H4 (cell line): ENCODE measurements around the gene MT1E. TPM values are rescaled to one million over a fixed set of nuclear protein-coding genes. Genes with fewer than 3 reads are reported as not detected.
"Not testable (repeated sequence)": the region's sequence is repeated elsewhere in the genome, so short reads cannot be mapped to it uniquely, and the experiment has no call there.

Experiments used
- DNase-seq: peaks from one replicate; pipeline ENCODE4 v3.0.0-alpha.2; 2015; ENCODE audit warnings: low spot score
- total RNA-seq: library from RNA; depleted of rRNA; stranded (reverse); fragments of >200 nt; shearing (Covaris generic); gene quantifications from 2 replicates; pipeline ENCODE4 v1.2.3, GENCODE V29; 2014; rRNA removed

MT1E gene
- total RNA-seq, 1 experiment from 2014 or later: not detected

- DNase-seq: not testable (repeated sequence)
Observed at GRCh38 chr16:56672171-56672570, 46.6 kb downstream of the MT1E start.

GRCh38 chr16:56672761-56673536 lies 47.4 kb downstream of the MT1E start:
- no peak for DNase-seq

- no peak for DNase-seq
Observed at GRCh38 chr16:56673921-56674320, 48.3 kb downstream of the MT1E start.

- not testable (repeated sequence) for DNase-seq
Observed at GRCh38 chr16:56674570-56674969, 49.0 kb downstream of the MT1E start.

- DNase-seq: no peak
Observed at GRCh38 chr16:56675685-56676210, 50.2 kb downstream of the MT1E start.

Other genes starting within 250 kb of the MT1E start
- 79.7 and 87.8 TPM in 2 replicates for gene AMFR, start 200.2 kb upstream of the MT1E start, total RNA-seq
- gene NUDT21, start 174.4 kb upstream of the MT1E start, total RNA-seq: 93.0 and 147 TPM in 2 replicates
- gene OGFOD1, start 174.2 kb upstream of the MT1E start, total RNA-seq: 77.7 and 95.5 TPM in 2 replicates
- gene BBS2, start 105.8 kb upstream of the MT1E start, total RNA-seq: 46.6 and 52.3 TPM in 2 replicates
- gene MT4, start 60.7 kb upstream of the MT1E start, total RNA-seq: not detected in 2 replicates
- not detected in 2 replicates for gene MT3, start 36.3 kb upstream of the MT1E start, total RNA-seq
- 98.0 and 122 TPM in 2 replicates for gene MT2A, start 17.2 kb upstream of the MT1E start, total RNA-seq
- not detected in 2 replicates for gene MT1M, start 6.9 kb downstream of the MT1E start, total RNA-seq
- not detected in 2 replicates for gene MT1A, start 12.9 kb downstream of the MT1E start, total RNA-seq
- not detected in 2 replicates for gene MT1B, start 26.1 kb downstream of the MT1E start, total RNA-seq
- 0.14 TPM in 1 of 2 replicates, not detected in the other for gene MT1F, start 32.2 kb downstream of the MT1E start, total RNA-seq
- gene MT1G, start 42.3 kb downstream of the MT1E start, total RNA-seq: not detected in 2 replicates
- gene MT1H, start 44.0 kb downstream of the MT1E start, total RNA-seq: not detected in 2 replicates
- gene MT1X, start 56.7 kb downstream of the MT1E start, total RNA-seq: 78.7 and 86.8 TPM in 2 replicates
- gene NUP93, start 104.3 kb downstream of the MT1E start, total RNA-seq: 89.0 and 100 TPM in 2 replicates
- not detected in 2 replicates for gene SLC12A3, start 239.4 kb downstream of the MT1E start, total RNA-seq